Uterus (tissue), 4 donors: ENCODE measurements around the gene CTIF. TPM values are rescaled to one million over a fixed set of nuclear protein-coding genes. Genes with fewer than 3 reads are reported as not detected.

Experiments
- DNase-seq, 2 donors: peaks; one replicate each; pipeline ENCODE4 v3.0.0-alpha.2; 2019 to 2020
- H3K27ac ChIP-seq, 2 donors: fragments of 200-600 bp; sonication (generic); 1 replicate in 1 of 2; 2 replicates in 1 of 2; pipeline ENCODE4 v1.5.1; 2016 to 2018
- H3K27me3 ChIP-seq, 2 donors: fragments of 200-600 bp; sonication (generic); one replicate each; pipeline ENCODE4 v1.5.1; 2018 to 2019; ENCODE audit warnings: control low read depth in 1 of 2
- H3K36me3 ChIP-seq, 2 donors: fragments of 200-600 bp; sonication (generic); one replicate each; pipeline ENCODE4 v1.5.1; 2019; ENCODE audit warnings: control low read depth in 1 of 2
- H3K4me1 ChIP-seq, 2 donors: fragments of 200-600 bp; sonication (generic); one replicate each; pipeline ENCODE4 v1.5.1; 2018 to 2019; ENCODE audit warnings: control low read depth in 1 of 2
- H3K4me3 ChIP-seq, 2 donors: fragments of 200-600 bp; sonication (generic); 1 replicate in 1 of 2; 2 replicates in 1 of 2; pipeline ENCODE4 v1.5.1; 2018 to 2019; ENCODE audit warnings: mild to moderate bottlenecking in 1 of 2
- H3K9me3 ChIP-seq, 2 donors: fragments of 200-600 bp; sonication (generic); one replicate each; pipeline ENCODE4 v1.5.1; 2019; ENCODE audit warnings: control low read depth in 1 of 2
- POLR2A ChIP-seq, 2 donors: fragments of 450-650 bp; IDR thresholded peaks; one replicate each; pipeline ENCODE4 v1.6.1; 2016; ENCODE audit warnings: antibody characterized with exemption in 2 of 2, mild to moderate bottlenecking in 1 of 2, moderate library complexity in 1 of 2
- intact Hi-C: fragments of 100-400 bp; cut with DNase I; formaldehyde crosslinking; loops from one replicate; pipeline ENCODE4 v1.15.1; 2023; ENCODE audit warnings: low total_unique reads
- total RNA-seq, 4 donors: library from RNA; depleted of rRNA in 3 of 4; stranded (reverse); fragments of >200 nt in 3 of 4; gene quantifications; one replicate each; pipeline versions ENCODE4 v1.1.0 to v1.2.4, GENCODE V29; 2014 to 2023
- TF ChIP-seq, protein P1 (sequence below), 4 experiments: fragments of 200-600 bp in 2 of 4; fragments of 450-650 bp in 2 of 4; sonication (generic) in 2 of 4; IDR thresholded peaks; one replicate each; pipeline ENCODE4 v1.5.1; 2016 to 2019; ENCODE audit warnings: antibody characterized with exemption in 4 of 4, mild to moderate bottlenecking in 2 of 4, moderate library complexity in 1 of 4
- donor health status: DM: yes; HTN: yes; CAD: no.

CTIF gene
- total RNA-seq, 4 donors from 2014 or later, result 11.3 to 94.3 (median 48.0) TPM

- Histone ChIP-seq H3K4me3 (no peak overlapping the region), H3K27ac (no peak overlapping the region), H3K36me3 (no peaks in the 10 kb centered on the region), H3K4me1 (peaks cover 4 to 10% of the 10 kb centered on the region in 2 donors), H3K9me3 (no peaks in the 10 kb centered on the region), H3K27me3 (no peaks in the 10 kb centered on the region)
- intact Hi-C loops, result no loop called here
- TF ChIP-seq, protein P1, sequence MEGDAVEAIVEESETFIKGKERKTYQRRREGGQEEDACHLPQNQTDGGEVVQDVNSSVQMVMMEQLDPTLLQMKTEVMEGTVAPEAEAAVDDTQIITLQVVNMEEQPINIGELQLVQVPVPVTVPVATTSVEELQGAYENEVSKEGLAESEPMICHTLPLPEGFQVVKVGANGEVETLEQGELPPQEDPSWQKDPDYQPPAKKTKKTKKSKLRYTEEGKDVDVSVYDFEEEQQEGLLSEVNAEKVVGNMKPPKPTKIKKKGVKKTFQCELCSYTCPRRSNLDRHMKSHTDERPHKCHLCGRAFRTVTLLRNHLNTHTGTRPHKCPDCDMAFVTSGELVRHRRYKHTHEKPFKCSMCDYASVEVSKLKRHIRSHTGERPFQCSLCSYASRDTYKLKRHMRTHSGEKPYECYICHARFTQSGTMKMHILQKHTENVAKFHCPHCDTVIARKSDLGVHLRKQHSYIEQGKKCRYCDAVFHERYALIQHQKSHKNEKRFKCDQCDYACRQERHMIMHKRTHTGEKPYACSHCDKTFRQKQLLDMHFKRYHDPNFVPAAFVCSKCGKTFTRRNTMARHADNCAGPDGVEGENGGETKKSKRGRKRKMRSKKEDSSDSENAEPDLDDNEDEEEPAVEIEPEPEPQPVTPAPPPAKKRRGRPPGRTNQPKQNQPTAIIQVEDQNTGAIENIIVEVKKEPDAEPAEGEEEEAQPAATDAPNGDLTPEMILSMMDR (IDR thresholded peaks at IDR 0.05), result no peak
- TF ChIP-seq POLR2A (IDR thresholded peaks at IDR 0.05), result no peak
- peak in 1 of 2 donors; percentile 9 for DNase-seq
These were observed 347.9 kb downstream of the CTIF start for GRCh38 chr18:48886520-48887293.

DNA sequence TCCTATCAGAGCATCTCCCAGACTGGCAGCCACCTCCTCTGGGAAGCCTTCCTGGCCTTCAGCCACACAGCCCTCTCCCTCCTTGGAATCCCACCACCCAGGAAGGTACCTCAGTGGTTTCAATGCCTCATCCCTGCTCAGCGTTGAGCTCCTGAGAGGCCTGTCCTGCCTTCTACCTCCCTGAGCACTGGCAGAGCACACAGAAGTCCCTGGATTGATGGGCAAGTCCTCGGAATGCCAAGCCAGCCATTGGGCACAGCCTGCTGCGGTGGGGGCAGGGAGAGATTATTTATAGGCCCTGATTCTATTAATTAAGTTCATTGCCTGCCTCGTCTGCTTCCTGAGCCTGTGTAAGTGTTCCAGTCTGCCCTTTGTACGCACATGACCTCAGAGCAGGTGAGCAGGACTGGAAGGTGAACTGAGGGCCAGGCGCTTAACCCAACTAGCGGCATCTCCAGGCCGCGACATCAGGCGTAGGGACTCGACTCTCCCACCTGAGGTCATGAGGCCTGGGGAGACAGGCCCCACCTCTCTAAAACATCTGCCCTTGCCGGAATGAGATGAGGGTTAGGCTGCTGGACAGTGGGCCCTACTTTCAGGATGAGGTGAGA, 348.6 kb downstream of the CTIF start:
- intact Hi-C loops, result no loop called here
- no peak overlapping the region for H3K27ac ChIP-seq
- DNase-seq, result peak in 1 of 2 donors; percentile 12
- H3K27me3 ChIP-seq, result no peaks in the 10 kb centered on the region
- H3K36me3 ChIP-seq, result no peaks in the 10 kb centered on the region
- no peaks in the 10 kb centered on the region for H3K9me3 ChIP-seq
- TF ChIP-seq, protein P1 (IDR thresholded peaks at IDR 0.05), result no peak
- TF ChIP-seq POLR2A (IDR thresholded peaks at IDR 0.05), result no peak
- H3K4me1 ChIP-seq, result peaks cover 4 to 10% of the 10 kb centered on the region in 2 donors
- H3K4me3 ChIP-seq, result no peak overlapping the region

DNA sequence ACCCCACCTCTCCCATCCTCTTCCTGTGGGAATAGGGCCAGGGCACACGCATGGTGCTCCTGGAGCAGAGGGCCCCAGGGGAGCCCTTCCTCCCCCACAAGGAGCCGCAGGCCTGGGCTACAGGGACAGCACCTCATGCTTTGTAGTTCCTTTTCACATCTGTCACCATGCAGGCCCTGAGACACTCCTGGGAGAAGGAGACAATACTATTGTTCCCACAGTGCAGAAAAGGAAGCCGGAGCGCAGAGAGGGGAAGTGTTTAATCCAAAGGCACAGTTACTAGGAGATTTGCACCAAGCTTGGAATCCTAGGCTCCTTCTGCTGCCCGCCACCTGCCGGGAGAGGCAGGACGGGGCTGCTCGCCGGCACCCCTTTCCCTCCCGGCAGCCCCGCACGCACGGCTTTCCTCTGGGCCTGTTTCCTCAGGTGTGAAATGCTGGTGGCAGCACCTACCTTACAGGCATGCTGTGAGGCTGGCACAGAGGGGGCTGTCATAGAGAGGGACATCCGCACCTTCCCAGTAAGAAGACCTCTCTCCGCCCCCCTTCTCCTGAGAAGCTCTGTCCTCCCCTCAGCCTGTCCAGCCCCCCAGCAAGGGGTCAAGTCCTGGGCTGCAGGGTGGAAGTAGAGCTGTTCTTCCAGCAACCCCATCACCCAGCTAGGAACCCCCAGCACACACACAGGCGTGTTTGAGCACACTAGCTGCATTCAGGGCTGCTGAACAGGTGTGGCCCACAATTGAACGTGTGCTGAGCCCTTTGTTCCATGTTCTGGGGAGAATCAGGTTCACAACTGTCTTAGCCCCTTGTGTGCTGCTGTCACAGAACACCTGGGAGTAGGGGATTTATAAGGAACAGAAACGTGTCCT, 349.3 kb downstream of the CTIF start:
- no peak for DNase-seq
- intact Hi-C loops, result no loop called here
- H3K4me1 ChIP-seq, result peaks cover 4 to 10% of the 10 kb centered on the region in 2 donors
- no peaks in the 10 kb centered on the region for H3K27me3 ChIP-seq
- H3K4me3 ChIP-seq, result no peak overlapping the region
- no peaks in the 10 kb centered on the region for H3K36me3 ChIP-seq
- H3K27ac ChIP-seq, result no peak overlapping the region
- no peaks in the 10 kb centered on the region for H3K9me3 ChIP-seq
- TF ChIP-seq POLR2A (IDR thresholded peaks at IDR 0.05), result no peak
- TF ChIP-seq, protein P1 (IDR thresholded peaks at IDR 0.05), result peak in 1 of 4 experiments; percentile 16

- H3K36me3 ChIP-seq, result no peaks in the 10 kb centered on the region
- H3K27ac ChIP-seq, result no peak overlapping the region
- H3K4me1 ChIP-seq, result peaks cover 4 to 10% of the 10 kb centered on the region in 2 donors
- H3K27me3 ChIP-seq, result no peaks in the 10 kb centered on the region
- H3K9me3 ChIP-seq, result no peaks in the 10 kb centered on the region
- intact Hi-C loops, result no loop called here
- TF ChIP-seq, protein P1 (IDR thresholded peaks at IDR 0.05), result no peak
- no peak for TF ChIP-seq POLR2A (IDR thresholded peaks at IDR 0.05)
- H3K4me3 ChIP-seq, result no peak overlapping the region
- DNase-seq, result no peak
These were observed 349.9 kb downstream of the CTIF start for GRCh38 chr18:48888773-48889080.
